Central memory CD8-positive, alpha-beta T cell (primary cell): ENCODE data around the gene IRF2.
"Not testable (repeated sequence)": the region's sequence is repeated elsewhere in the genome, so short reads cannot be mapped to it uniquely, and the experiment has no call there.

ENCODE experiments used
- ATAC-seq: fragments of 150-1000 bp; cut with Tn5 transposase; replicated peaks from 2 replicates; pipeline ENCODE4 v1.10.0; 2022; ENCODE audit warnings: mild to moderate bottlenecking, moderate FRiP score, moderate number of reproducible peaks; ENCODE audit not compliant: poor library complexity, severe bottlenecking; ENCODE audit errors: extremely low read depth
- DNase-seq, 2 donors: peaks; one replicate each; pipeline ENCODE4 v3.0.0; 2021; ENCODE audit warnings: low spot score in 2 of 2
- H3K27ac Mint-ChIP-seq: one replicate; pipeline ENCODE4 v1.8.0; 2022; ENCODE audit warnings: low read depth, mild to moderate bottlenecking, moderate library complexity, mixed read lengths
- H3K27me3 Mint-ChIP-seq: one replicate; pipeline ENCODE4 v1.8.0; 2022; ENCODE audit warnings: mixed read lengths
- H3K36me3 Mint-ChIP-seq: one replicate; pipeline ENCODE4 v1.8.0; 2022; ENCODE audit warnings: mild to moderate bottlenecking, moderate library complexity, mixed read lengths; ENCODE audit not compliant: insufficient read depth
- H3K4me1 Mint-ChIP-seq: one replicate; pipeline ENCODE4 v1.8.0; 2022; ENCODE audit warnings: mixed read lengths
- H3K4me3 Mint-ChIP-seq: one replicate; pipeline ENCODE4 v1.8.0; 2022; ENCODE audit warnings: mild to moderate bottlenecking, moderate library complexity, mixed read lengths
- H3K9me3 Mint-ChIP-seq: one replicate; pipeline ENCODE4 v1.8.0; 2022; ENCODE audit warnings: mixed read lengths

The IRF2 gene

DNA sequence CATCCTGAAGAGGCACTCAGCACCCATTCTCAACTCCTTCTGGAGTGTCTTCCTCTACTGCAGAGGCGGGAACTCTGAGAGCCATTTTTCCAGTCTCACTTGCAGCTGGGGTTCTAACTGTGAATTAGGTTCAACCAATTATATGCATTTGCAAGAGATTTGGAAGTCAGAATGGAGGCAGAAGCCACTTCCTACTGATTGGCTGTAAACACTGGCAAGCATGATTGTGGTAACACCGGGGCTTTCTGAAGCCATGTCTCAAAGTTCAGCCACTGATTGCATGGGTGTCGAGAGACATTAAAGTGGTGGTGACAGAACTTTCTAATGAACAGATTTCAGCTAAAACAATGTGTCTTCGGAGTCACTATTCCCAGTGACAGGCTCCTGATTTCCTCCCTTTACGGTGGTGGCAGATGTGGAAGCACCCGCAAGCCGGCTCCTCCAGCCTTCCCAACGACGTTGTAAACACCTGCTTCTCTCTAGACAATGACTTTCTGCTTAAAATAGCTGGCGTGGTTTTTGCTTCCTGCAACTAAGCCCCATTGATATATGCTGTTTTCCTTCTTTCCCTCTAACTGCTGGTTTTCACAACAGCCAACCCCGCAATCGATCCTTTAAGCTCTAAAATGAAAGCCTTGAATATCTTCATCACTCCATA is 92.0 kb downstream of the IRF2 start:
- no peak for DNase-seq

DNA sequence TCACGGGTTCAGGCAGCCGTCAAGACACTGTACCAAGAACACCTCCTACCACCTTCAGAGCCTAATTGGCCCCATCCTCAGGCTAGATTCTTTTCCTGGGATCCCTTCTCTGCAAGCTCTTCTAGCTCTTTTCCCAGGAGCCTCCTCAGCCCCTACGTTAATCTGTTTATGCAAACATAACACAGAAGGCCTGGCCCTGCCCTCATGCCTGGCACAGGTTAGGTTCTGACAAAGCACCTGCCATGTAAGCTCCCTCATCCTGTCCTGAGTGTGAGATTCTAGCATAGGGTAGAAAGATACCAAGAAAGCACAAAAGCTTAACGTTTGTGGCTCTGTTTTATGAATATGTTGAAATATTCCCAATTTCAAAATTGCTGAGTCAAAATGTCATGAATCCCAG is 93.6 kb downstream of the IRF2 start:
- Mint-ChIP-seq H3K27ac (no peak overlapping the region), H3K9me3 (no peaks in the 10 kb centered on the region), H3K27me3 (no peaks in the 10 kb centered on the region), H3K4me1 (peaks cover 40% of the 10 kb centered on the region), H3K4me3 (no peak overlapping the region), H3K36me3 (peaks cover 2% of the 10 kb centered on the region)
- DNase-seq = no peak
- no peak for ATAC-seq

More for the DNA sequence above, 92.0 kb downstream of the IRF2 start:
- peak overlapping the region; percentile 50 for H3K4me3 Mint-ChIP-seq
- peak; percentile 57 for ATAC-seq
- H3K27me3 Mint-ChIP-seq = no peaks in the 10 kb centered on the region
- peak overlapping the region; percentile 70 for H3K27ac Mint-ChIP-seq
- H3K36me3 Mint-ChIP-seq = peaks cover 14% of the 10 kb centered on the region
- H3K9me3 Mint-ChIP-seq = no peaks in the 10 kb centered on the region
- H3K4me1 Mint-ChIP-seq = peaks cover 45% of the 10 kb centered on the region

DNA sequence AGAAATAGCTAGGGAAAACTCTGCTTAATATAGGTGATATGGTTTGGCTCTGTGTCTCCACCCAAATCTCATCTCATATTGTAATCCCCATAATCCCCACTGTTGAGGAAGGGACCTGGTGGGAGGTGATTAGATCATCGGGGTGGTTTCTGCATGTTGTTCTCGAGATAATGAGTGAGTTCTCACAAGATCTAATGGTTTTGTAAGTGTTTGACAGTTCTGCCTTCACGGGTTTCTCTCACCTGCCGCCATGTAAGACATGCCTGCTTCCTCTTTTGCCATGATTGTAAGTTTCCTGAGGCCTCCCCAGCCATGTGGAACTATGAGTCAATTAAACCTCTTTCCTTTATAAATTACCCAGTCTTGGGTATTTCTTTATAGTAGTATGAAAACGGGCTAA is 94.1 kb downstream of the IRF2 start:
- H3K4me3 Mint-ChIP-seq, H3K27me3 Mint-ChIP-seq, ATAC-seq, DNase-seq, H3K27ac Mint-ChIP-seq, H3K9me3 Mint-ChIP-seq, H3K36me3 Mint-ChIP-seq: not testable (repeated sequence)
- H3K4me1 Mint-ChIP-seq = peaks cover 35% of the 10 kb centered on the region

DNA sequence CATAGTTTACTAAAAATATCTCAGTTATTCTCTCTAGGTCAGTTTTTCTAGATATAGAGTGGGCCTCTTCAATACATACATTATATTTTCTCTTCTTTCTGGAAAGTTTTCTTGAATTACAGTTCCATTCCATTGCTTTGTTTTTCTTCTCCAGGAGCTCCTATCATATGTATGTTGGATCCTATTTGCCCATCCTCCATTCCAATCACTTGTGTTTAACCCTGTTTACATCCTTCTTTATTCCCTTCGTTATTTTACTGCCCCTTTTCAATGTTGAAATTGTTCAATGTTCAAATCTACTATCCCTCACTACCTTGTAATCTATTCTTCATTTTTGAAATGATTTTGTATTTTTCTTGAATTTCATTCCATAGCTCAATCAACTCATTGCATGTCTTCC is 97.4 kb downstream of the IRF2 start:
- Mint-ChIP-seq H3K27ac (no peak overlapping the region), H3K27me3 (no peaks in the 10 kb centered on the region), H3K9me3 (no peaks in the 10 kb centered on the region), H3K36me3 (peaks cover 2% of the 10 kb centered on the region), H3K4me1 (peaks cover 5% of the 10 kb centered on the region), H3K4me3 (no peak overlapping the region)
- no peak for DNase-seq
- ATAC-seq = no peak

DNA sequence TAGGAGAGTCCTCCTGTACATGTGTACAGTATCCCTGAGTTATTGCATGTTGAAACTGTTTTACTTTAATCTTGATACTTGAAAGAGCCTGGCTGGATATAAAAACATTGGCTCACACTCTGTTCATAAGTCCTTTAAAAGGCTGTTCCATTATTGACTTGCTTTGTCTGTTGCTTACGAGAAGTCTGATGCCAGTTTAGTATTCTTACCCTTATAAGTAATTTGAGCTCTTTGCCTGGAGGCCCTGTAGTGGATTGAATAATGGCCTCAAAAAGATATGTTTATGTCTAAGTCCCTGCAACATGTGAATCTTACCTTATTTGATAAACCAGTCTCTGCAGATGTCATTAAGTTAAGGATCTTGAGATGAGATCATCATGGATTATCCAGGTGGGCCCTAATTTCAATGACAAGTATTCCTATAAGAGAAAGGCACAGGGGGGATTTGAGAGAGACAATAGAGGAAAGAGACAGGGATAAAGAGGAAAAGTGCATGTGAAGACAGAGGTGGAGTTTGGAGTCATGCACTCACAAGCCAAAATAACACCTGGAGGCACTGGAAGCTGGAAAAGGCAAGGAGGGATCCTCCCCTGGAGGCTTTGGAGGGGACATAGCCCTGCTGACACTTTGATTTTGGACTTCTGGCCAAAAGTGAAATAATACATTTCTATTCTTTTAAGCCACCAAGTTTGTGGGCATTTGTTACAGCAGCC is 98.1 kb downstream of the IRF2 start:
- Mint-ChIP-seq H3K36me3 (peaks cover 2% of the 10 kb centered on the region), H3K9me3 (no peaks in the 10 kb centered on the region), H3K4me1 (no peaks in the 10 kb centered on the region), H3K27me3 (no peaks in the 10 kb centered on the region), H3K4me3 (no peak overlapping the region), H3K27ac (no peak overlapping the region)
- ATAC-seq = no peak
- DNase-seq = no peak

DNA sequence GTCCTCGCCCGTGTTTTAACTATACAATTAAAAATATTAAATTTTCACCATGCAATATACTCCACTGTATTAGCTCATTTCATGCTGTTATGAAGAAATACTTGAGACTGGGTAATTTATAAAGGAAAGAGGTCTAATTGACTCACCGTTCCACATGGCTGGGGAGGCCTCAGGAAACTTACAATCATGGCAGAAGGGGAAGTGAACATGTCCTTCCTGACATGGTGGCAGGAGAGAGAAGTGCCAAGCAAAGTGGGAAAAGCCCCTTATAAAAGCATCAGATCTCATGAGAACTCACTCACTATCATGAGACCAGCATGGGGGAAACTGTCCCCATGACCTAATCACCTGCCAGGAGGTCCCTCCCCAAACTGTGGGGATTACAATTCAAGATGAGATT is 98.7 kb downstream of the IRF2 start:
- not testable (repeated sequence) for H3K36me3 Mint-ChIP-seq, H3K9me3 Mint-ChIP-seq, H3K4me3 Mint-ChIP-seq, ATAC-seq, H3K27me3 Mint-ChIP-seq, DNase-seq, H3K4me1 Mint-ChIP-seq
- H3K27ac Mint-ChIP-seq = peak overlapping the region; percentile 23

DNA sequence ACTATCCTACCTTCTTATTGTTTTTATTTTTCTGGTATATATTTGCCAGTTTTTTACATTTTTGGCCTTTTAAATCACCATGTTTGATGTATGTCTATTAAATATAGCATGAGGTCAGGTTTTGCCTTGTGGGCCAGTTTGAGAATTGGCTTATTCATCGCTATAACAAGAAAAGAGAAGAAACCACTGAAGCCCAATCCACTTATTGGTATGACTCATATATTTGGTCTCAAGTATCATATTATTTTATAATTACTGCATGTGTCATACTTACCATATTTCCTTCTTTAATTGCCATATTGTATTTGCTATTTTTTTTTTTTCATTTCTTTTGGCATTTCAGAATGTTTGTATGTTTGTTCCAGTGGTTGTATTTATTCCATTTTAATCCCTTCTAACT is 99.3 kb downstream of the IRF2 start:
- no peaks in the 10 kb centered on the region for H3K27me3 Mint-ChIP-seq
- ATAC-seq (no peak), DNase-seq (no peak)
- H3K9me3 Mint-ChIP-seq = no peaks in the 10 kb centered on the region
- no peaks in the 10 kb centered on the region for H3K4me1 Mint-ChIP-seq
- no peak overlapping the region for H3K4me3 Mint-ChIP-seq
- H3K27ac Mint-ChIP-seq = peak overlapping the region; percentile 23
- H3K36me3 Mint-ChIP-seq = peaks cover 4% of the 10 kb centered on the region

DNA sequence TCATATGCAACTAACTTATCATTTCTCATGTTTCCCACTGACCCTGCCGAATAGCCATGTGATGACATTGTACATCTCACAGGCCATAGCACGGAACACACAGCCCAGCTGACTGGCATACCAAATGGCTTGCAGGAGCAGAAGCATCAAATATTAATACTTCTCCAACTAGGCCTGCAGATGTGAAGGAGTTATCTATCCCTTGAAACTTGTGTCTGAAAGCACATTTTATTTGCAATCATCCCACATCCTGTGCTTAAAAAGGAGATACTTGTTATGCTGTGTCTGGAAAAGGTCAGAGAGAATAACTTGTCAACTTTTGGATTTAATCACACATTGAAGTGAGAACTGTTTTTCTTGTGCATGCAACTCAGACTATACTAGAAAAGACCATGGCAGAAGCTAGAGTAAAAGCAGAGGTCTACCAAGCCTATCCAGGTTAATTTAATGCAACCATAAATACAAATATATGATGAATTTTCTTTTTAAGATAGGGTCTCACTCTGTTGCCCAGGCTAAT is 100.4 kb downstream of the IRF2 start:
- H3K36me3 Mint-ChIP-seq = peaks cover 6% of the 10 kb centered on the region
- no peak overlapping the region for H3K27ac Mint-ChIP-seq
- DNase-seq (no peak), ATAC-seq (no peak)
- no peaks in the 10 kb centered on the region for H3K4me1 Mint-ChIP-seq
- no peaks in the 10 kb centered on the region for H3K27me3 Mint-ChIP-seq
- no peaks in the 10 kb centered on the region for H3K9me3 Mint-ChIP-seq
- H3K4me3 Mint-ChIP-seq = no peak overlapping the region

DNA sequence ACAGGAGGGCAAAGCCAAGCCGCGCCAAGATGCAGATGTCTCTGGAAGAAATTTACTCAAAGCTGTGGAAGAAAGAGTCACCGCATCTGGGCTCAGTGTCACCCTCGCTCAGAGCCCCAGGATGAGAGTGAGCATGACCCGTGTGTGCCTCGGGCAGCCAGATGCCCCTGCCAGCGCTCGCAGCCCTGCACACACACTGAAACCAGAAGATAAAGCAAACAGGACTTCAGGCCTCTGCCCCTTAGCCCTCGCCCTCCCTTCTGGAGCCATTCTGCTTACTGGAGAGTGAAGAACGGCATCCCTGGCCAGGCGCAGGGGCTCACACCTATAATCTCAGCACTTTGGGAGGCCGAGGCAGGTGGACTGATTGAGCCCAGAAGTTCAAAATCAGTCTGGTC is 103.0 kb downstream of the IRF2 start:
- no peak overlapping the region for H3K27ac Mint-ChIP-seq
- no peaks in the 10 kb centered on the region for H3K9me3 Mint-ChIP-seq
- DNase-seq (no peak), ATAC-seq (no peak)
- peaks cover 4% of the 10 kb centered on the region for H3K36me3 Mint-ChIP-seq
- H3K27me3 Mint-ChIP-seq = no peaks in the 10 kb centered on the region
- no peaks in the 10 kb centered on the region for H3K4me1 Mint-ChIP-seq
- no peak overlapping the region for H3K4me3 Mint-ChIP-seq

DNA sequence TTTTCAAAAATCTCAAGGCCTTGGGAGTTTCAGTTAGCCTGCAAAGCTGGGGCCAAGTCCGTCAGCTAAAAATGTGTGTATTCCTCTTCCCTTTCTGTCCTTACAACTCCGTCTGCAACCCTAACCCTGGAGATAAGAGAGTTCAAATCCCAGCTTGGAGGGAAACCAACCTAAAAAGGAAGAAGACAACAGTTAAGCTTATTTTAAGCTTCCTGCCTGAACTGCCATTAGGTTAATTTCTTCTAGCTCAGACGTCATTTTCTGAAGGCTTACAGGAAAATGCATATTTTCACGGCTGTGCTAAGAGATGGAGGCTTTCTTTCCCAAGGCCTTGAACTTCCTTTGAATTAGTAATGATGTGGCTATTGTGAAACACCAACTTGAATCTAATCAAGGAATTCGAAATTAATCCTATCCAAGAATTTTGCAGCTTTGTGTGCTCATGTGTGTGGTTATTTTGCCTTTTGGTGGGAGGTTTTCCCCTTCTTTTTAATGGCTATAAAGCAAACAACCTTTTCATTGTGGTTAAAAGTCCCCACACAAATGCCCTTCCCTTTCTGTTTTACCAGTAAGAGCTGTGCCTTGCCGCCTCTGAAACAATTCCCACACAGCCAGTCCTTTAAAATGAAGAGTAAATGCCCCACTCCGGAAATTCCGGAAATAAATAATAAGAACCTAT is 103.5 kb downstream of the IRF2 start:
- H3K36me3 Mint-ChIP-seq = peaks cover 4% of the 10 kb centered on the region
- no peak overlapping the region for H3K4me3 Mint-ChIP-seq
- DNase-seq = no peak
- no peaks in the 10 kb centered on the region for H3K27me3 Mint-ChIP-seq
- no peak overlapping the region for H3K27ac Mint-ChIP-seq
- H3K9me3 Mint-ChIP-seq = no peaks in the 10 kb centered on the region
- H3K4me1 Mint-ChIP-seq = no peaks in the 10 kb centered on the region
- ATAC-seq = no peak

DNA sequence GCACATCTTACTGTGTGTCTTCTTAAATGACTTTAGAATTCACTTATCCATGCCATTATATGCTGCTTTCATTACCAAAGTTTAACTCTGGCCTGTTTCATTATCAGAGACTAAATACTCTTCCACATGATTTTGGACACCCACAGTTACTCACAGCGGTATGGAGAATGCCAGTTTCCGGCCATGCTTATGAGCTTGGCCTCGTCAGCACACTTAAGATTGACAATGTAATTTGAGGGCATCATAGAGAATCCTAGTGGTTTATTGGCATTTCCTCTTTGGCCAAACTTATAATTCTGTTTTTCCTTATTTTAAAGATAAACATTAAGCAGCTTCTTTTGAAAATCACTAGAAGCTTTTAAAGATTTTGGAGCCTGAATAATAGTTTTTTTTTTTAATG is 104.5 kb downstream of the IRF2 start:
- H3K9me3 Mint-ChIP-seq = no peaks in the 10 kb centered on the region
- H3K4me1 Mint-ChIP-seq = peaks cover 4% of the 10 kb centered on the region
- peak overlapping the region; percentile 39 for H3K27ac Mint-ChIP-seq

DNA sequence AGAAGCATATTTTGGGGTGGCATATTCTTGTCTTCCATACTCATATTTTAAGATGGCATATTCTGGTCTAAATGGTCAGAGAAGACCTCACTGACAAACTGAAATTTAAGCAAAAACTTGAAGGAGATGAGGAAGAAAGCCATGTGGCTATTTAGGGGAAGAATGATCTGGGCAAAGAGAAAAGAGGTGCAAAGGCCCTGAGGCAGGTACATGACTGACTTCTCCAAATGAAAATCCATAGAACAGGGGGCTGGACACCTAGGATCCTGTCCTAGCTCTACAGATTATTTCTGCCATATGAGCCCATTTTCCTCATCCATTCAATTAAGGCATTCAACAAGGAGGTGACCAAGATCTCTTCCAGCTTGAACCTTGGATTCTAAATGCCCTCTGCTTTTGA is 105.6 kb downstream of the IRF2 start:
- Mint-ChIP-seq H3K4me3 (no peak overlapping the region), H3K27ac (no peak overlapping the region), H3K36me3 (peaks cover 4% of the 10 kb centered on the region), H3K4me1 (peaks cover 8% of the 10 kb centered on the region), H3K27me3 (no peaks in the 10 kb centered on the region), H3K9me3 (no peaks in the 10 kb centered on the region)
- ATAC-seq (no peak), DNase-seq (no peak)

More for the DNA sequence above, 104.5 kb downstream of the IRF2 start:
- no peaks in the 10 kb centered on the region for H3K27me3 Mint-ChIP-seq
- H3K4me3 Mint-ChIP-seq = no peak overlapping the region
- H3K36me3 Mint-ChIP-seq = peaks cover 4% of the 10 kb centered on the region
- no peak for DNase-seq
- no peak for ATAC-seq

DNA sequence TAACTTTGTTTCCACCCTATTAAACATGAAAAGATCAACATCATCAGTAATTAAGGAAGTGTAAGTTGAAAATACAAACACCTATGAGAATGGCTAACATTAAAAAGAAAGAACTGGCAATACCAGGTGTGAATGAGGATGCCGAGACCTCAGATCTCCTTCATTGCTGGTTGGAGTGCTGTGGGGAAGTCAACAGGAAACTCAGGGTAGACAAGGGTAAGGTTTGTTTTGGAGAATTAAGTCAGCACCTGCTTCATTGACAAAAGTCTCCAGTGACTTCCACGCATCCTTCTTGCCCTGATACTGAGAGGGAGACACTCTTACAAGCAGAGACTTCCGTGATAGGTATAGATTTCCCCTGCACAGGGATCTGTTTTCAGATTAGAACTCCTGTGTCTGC is 106.1 kb downstream of the IRF2 start:
- H3K36me3 Mint-ChIP-seq = peaks cover 4% of the 10 kb centered on the region
- DNase-seq (no peak), ATAC-seq (no peak)
- H3K9me3 Mint-ChIP-seq = no peaks in the 10 kb centered on the region
- no peak overlapping the region for H3K4me3 Mint-ChIP-seq
- H3K27ac Mint-ChIP-seq = no peak overlapping the region
- no peaks in the 10 kb centered on the region for H3K27me3 Mint-ChIP-seq
- H3K4me1 Mint-ChIP-seq = peaks cover 8% of the 10 kb centered on the region
